ENCODE data around the gene VCL.
"Not testable (repeated sequence)": the region's sequence is repeated elsewhere in the genome, so short reads cannot be mapped to it uniquely, and the experiment has no call there.

VCL gene

DNA sequence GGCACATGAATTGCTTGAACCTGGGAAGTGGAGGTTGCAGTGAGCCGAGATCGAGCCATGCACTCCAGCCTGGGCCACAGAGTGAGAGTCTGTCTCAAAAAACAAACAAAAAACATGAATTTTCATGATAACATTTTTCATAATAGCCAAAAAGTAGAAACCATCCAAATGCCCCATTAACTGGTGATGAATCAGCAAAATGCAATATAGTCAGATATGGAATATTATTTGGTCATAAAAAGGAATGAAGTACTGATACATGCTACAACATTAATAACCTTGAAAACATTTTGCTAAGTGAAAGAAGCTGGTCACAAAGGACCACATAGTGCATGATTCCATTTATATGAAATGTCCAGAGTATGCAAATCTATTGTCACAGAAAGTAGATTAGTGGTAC, 24.5 kb upstream of the VCL start:
- DNase-seq = no peak

DNA sequence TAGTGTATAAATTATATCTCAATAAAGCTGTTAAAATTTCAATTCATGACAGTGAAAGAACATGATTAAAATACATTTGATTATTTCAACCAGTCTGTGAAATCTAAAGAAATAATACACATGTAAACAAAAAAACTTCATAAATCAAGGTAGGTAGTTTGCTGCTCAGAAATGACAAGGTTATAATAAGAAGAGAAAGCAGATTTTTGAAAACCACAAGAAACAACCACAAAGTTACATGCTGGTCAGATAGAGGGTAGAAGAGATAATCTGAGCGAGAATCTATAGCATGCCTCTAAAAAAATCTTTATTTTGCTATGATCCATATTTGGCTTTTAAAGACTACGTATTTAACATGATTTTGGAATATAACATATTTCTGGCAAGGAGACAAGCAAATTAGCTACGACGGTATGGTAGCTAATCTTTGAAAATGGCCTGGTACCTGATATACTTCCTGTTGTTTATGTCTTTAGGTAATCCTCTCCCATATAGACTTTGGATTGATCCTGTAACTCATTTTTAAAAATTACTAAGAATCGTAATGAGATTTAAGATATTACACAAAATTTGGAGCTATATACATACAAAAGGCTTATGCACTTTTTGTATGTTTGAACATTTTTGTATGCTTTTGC, 23.5 kb upstream of the VCL start:
- peak; percentile 54 for DNase-seq

DNA sequence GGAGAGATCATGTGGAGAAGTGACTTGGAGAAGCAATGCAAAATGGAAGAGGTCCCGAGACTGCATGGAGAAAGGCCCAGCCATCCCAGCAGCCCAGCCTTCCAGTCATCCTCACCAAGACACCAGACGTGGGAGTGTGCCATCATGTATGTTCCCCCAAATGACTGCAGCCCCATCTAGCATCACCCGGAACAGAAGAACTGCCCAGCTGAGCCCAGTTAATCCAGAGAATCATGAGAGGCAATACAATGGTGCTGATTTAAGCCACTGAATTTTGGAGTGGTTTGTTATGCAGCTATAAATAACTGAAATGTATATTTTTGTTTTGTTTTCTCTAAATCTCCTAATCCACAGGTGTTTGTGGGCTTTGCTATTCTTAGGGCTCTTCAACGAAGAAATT, 22.5 kb upstream of the VCL start:
- no peak for DNase-seq

DNA sequence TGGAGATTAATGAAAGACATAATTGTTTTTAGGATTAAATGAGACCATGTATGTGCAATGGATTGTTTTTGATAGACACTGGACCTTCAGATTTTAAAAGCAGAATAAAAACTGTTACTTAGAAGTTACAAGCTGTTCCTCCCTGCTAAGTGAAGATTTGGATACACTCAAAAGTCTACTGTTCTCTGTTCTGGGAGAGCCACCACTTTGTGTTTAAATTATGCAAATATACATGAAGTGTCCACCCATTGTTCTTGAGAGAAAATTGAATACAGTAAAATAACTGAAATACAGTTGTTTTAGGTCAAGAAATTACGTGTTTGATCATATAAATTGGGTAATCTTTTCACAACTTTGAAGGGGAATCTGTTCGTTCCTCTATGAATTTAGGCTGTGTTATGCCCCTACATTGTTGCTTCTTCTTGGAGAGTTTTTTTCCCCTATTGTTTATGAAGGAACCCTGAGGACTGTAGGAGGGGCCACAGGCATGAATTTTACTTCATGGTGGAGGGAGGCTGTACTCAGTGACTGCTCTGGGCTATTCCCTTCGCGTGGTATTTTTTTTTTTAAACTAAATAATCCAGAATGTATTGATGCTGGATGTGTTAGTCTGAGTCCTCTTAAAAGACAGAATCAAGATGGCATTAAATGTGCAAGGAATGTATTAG, 18.6 kb upstream of the VCL start:
- DNase-seq = no peak

DNA sequence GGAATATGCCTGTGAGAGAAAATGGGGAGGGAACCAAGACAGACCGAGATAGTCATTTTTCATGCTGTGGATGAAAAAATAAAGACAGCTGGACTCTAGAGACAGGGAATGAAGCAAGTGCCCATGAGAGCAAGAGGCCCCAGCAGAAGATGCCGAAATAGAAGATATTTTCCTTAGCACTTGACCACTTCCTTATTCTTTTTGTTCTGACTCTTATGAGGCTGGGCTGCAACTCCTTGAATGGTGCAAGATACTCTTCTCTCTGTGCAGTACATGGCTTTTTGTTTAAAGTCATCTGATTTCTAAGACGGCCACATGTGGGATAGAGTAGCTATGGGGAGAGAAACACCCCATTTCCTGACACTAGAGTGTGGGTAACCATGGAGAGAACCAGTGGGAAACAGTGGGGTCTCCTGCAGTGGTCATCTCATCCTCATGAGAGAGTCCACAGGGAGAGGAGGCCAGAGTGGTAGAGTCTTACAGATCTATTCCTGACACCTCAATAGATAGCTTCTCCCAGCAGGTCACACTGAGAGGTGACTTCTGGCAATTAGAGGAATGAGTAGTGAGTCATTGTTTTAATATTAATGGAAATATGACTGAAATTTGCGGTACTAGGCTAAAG, 18.0 kb upstream of the VCL start:
- no peak for DNase-seq

DNA sequence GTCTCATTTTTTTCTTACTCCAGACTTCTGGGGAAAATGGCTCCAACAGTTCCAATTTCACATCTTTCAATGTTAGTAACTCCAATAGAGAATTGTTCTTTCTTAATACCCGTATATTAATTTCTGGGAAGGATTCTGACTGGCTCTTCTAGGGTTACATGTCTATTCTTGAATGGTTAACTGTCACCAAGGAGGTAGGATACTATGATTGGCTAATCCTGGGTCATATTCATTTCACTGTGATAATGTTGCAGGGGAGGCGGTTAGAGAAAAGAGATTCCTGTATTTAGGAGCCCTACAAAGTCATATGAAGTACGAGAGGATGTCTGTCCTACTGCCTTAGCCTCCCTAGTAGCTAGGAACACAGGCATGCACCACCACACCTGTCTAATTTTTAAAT, 16.1 kb upstream of the VCL start:
- no peak for DNase-seq

DNA sequence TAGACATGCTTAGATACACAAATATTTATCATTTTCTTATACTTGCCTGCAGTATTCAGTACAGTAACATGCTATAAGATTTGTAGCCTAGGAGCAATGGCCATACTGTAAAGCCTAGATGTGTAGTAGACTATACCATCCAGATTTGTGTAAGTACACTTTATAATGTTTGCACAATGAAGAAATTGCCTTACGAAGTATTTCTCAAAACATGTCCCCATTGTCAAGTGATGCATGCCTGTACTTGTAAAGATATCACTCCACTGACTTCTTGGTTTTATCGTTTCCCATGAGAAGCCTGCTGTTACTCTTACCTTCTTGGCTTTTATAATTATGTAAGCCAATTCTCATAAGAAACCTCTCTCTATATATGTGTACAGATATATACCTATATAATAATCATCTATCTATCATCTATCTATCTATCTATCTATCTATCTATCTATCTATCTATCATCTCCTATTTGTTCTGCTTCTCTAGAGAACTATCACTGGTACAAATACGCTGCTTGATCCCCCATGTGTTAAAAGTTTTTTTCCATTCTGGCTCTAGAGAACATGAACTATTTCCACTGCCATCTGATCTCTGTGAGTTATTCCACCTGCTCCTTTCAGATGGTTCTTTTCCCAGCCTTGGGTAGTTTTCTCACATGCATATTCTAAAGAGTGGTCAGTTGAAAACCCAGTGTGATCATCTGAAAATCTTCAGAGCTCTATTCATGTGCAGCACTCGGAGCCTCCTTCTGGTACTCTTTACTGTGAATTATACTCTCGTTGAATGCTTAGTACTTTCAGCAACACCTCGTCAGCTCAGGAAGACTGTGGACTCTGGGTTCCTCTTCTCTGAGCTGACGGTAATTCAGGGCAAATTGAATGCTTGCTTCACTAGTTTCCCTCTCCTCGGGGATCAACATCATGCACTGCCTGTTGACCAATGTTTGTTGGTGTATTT, 14.5 kb upstream of the VCL start:
- DNase-seq = no peak

DNA sequence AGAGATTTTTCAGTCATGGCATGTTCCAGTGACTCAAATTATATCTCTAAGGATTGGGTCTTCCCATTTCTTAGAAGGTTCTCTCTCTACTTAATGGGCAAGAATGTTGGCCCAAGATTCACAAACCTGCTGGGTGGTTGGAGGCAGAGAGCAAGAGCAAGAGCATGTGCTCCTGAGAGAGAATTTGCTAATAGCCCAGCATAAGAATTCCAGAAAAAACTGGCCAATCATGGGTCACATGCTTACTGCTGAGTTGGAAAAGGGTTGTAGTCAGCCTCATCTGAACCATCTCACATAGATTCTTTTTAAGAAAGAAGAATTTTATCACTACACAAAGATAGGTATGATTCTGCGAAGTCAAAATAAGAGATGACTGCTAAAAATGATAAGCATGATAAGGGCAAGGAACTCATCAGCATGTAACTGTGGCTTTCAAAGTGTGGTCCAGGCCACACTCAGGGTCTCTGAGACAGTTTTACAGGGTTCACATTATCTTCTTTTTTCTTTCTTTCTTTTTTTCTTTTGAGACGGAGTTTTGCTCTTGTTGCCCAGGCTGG, 8.2 kb upstream of the VCL start:
- DNase-seq = no peak

DNA sequence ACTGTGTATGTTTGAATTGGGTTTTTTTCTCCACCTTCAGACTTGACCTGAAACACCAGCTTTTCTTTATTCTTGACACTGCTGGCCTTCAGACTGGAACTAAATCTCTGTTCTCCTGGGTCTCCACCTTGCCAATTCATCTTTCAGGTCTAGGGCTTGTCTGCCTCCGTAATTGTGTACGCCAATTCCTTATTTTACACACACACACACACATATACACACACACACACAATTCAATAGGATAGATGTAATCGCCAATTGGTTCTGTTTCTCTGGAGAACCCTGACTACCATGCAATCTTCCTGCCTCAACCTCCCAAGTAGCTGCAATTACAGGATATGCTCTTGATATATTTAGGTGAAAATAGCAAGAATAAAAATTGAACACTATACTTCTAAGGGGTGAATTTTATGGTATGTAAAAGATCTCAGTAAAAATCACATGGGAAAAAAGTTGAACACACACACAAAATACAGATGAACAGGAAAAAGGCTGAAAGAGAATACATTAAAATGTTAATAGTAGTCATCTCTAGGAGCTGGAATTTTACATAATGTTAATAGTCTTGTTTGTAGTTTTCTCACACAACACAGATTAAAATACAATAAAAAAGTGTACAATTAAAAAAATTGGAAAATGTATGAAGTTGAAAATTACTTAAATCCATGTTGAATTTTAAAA, 6.6 kb upstream of the VCL start:
- no peak for DNase-seq

DNA sequence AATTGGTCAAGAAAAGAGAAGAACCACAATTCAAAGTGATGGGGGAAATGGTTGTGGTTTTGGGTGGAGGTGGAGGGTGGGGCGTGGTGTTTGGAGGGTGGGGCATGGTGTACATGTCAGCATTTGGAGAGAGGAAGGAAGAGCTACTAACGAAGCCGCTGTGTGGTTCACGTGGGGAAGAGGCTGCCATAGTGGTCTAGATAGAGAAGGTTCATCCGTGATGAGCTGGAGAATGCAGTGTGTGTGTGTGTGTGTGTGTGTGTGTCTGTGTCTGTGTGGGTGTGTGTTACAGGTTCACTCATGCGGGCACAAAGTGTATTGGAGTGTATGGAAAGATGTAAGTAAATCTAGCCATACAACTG, 6.1 kb upstream of the VCL start:
- peak; percentile 86 for DNase-seq

DNA sequence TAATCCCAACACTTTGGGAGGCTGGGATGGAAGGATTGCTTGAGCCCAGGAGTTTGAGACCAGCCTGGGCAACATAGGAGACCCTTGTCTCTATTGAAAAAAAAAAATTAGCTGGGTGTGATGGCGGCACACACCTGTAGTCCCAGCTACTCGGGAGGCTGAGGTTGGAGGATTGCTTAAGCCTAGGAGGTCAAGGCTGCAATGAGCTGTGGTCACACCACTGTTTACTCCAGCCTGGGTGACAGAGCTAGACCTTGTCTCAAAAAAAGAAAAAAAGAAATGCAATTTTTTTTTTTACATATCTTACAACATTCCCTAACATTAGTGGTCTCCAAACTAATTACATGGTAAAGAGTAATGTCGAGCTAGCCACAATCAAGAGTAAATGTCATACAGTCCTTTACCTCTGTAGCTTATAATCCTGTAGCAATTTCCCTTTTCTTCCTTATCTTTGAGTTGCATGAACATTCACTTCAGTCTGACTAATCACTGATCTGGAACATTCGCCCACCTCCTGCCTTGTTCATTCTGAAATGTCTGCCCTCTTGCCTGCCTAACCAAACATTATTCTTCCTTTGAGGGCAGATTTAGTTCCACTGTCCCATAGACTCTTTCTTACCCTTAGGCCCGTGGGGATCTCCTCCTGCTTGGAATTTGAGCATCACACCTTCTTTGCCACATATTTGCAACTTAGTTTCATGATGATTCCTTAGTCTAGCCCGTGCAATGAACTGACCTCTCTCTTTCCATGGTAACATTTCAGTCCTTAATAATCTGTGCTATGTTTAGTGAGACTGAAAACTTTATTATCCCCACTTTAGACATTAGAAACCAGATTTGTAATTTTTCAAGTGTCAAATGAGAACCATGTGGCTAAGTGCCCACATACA, 4.8 kb upstream of the VCL start:
- DNase-seq = no peak

DNA sequence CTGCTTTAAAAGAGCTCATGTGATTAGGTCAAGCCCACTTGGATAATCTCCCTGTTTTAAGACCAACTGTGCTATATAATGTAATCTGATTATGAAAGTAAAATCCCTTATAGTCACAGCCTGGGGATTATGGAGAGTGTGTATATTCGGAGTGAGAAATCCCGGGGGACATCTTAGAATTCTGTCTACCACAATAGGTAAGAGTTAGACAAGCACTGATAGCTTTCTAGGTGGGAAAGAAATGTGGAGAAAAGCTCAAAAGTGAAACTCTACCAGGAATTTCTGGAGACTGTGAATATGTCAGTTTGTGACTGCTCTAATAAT, 2.9 kb upstream of the VCL start:
- no peak for DNase-seq

DNA sequence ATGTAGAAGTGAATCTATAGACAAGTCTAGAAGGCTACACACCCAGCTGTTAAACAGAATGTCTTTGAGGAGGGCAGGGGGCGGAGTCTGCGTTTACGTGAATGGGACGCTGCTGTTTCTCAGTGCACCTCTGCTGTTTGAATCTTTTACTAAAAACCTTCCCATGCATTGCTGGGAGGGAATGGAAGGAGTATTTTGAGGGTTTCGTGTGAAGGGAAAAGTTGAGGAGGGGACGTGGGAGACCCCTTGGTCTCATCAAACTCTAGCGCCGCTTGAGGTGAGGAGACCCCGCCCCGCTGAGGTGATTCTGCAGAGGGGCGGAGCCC, 492 bp upstream of the VCL start:
- DNase-seq = no peak

DNA sequence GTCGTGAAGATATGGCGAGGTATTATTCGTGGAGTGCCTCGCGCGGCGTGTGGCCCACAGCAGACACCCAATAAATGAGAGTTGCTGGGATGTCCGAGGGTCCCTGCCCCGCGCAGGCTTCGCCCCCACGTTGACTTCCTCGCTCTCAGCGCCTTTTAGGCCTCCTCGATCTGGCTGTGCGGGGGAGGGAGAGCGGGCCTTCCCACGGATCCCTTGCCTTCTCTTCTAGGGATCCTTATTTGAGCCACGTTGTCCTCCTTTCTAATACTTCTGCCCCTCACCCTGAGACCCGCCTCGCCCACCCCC, 660 bp downstream of the VCL start:
- DNase-seq = no peak

DNA sequence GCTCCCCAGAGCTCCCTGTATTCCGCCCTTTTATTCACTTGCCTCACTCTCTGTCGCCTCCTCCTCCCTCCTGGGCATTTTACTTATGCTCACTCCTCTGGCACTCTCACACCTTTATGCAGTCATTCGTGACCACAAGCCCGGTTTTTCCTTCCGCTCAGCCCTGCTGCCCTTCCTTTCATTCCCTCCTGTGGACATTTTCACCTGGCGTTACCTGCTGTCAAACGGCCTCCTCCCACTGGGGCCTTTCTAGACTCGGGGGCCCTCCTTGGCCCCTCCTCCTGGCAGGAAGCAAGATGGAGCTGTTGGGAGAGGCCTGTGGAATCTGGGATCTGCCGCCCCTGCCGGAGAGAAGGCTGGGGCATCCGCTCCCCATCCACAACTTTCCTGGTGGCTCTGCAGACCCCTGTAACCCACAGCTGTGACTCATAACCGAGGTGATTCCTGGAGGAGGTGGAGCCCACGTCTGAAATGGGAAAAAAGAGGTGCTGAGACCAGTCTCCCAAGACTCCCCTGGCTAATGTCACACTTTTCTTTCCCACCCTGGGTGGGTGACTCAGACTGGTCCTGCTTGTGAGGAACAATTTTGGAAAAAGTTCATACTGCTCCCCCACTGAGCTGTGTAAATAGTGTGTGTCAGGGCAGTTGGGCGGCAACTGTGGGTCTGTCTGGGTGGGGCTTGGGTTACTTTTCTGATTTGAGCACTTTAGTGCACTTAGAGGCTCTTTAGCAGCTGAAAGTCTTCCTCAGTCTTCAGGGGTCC, 1.2 kb downstream of the VCL start:
- no peak for DNase-seq

DNA sequence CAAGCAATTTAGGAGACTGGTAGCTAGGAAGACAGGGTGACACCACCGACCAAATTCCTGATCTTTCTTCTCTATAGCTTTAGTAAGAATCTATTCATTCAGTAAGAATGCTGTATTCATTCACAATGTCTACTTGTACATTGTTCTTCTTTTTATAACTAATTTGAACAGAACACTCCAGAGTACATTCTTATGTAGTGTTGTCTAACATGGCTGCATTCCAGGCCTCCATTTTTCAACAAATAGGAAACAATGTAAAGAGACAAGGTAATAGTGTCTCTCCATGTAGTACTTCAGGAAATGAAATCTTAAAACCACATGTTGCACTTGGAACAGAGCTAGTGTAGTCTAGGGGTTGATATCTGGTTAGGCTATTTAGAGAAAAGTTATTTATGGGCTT, 1.8 kb downstream of the VCL start:
- DNase-seq = no peak

DNA sequence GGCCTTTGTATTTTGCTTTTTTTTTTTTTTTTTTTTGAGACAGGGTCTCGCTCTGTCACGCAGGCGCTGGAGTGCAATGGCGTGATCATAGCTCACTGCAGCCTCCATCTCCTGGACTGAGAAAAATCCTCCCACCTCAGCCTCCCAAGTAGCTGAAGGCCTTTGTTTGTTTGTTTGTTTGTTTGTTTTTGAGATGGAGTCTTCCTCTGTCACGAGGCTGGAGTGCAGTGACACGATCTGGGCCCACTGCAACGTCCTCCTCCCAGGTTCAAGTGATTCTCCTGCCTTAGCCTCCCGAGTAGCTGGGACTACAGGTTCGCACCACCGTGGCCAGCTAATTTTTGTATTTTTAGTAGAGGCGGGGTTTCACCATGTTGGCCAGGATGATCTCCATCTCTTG, 2.3 kb downstream of the VCL start:
- DNase-seq = not testable (repeated sequence)

DNA sequence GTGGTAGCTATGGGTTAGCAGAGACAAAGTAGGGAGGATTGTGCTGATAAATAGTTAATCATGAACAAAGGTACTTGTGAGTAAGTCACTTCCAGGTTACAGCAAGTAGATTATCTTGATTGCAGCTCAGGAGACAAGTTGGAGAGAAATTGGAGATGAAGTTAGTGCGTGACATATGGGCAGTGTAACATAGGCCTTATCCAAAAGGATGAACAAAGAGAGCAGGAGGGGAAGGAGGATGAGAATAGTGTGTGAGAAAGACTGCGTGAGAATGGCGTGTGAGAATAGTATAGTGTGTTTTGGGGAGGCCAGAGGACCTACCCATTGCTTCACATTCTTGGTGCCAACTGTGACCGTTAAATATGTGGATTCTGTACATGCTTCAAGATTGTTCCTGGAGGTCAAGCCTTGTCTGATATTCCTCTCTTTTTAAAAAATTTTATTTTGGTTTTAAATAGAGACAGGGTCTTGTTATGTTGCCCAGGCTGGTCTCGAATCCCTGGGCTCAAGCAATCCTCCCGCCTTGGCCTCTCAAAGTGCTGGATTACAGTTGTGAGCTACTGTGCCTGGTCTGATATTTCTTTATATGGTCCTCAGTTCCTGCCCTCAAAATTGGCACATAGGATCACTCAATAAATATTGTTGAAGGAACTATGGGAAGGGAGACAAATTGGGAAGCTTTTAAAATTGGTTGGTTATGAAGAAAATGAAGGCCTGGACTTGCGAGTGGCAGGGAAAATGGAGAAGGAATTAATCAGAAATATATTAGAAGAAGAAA, 3.2 kb downstream of the VCL start:
- DNase-seq = no peak

DNA sequence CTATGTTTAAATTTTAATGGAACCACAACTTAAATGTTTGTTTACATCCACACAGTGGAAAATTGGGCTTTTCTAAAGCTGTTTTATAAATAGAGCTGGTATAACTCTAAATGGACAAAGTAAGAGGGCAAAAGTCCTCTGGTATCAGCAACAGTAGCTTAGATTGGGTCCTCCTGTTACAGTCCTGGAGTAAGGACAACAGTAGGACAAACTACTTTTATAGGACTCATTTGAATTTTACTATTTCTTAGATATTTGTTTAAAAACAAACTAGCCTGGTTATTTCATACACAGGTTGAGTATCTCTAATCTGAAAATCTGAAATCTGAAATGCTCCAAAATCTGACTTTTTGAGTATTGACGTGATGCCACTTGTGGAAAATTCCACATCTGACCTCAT, 8.4 kb downstream of the VCL start:
- DNase-seq = no peak

DNA sequence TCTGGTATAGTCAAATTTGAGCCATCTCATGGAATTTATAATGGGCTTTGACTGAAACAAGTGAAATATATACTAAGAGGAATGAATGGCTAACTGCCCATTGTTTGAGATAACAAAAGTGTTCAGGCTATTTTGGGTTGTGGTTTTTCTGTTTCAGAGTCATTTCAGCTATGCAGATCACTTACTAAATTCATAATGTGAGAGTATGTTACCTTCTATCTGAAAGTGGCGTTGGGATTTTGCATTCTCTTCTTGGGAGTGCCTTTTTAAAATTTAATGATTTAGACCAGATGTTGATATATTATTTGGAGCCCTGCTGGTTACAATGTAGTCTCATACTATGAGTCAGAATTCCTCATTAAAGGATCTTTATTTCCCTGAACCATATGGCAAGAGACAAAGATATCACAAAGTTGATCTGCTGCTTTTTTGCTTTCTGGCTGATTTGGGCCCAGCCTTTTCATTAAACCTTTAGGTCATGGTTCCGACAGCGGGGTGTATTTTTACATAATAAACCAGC, 10.4 kb downstream of the VCL start:
- no peak for DNase-seq

All from central memory CD4-positive, alpha-beta T cell (primary cell).